Activated T-helper 1 cell treated with anti-CD3 and anti-CD28 coated beads, Interleukin-2, amount 50 U/mL, for 16 hours (primary cell): Measurements from ENCODE around the gene PRKX.
"Not testable (repeated sequence)": the region's sequence is repeated elsewhere in the genome, so short reads cannot be mapped to it uniquely, and the experiment has no call there.

Source experiments
- DNase-seq, 2 donors: peaks; one replicate each; pipeline ENCODE4 v3.0.0-alpha.2; 2020; ENCODE audit warnings: low read depth in 1 of 2, low spot score in 1 of 2

Gene PRKX

DNA sequence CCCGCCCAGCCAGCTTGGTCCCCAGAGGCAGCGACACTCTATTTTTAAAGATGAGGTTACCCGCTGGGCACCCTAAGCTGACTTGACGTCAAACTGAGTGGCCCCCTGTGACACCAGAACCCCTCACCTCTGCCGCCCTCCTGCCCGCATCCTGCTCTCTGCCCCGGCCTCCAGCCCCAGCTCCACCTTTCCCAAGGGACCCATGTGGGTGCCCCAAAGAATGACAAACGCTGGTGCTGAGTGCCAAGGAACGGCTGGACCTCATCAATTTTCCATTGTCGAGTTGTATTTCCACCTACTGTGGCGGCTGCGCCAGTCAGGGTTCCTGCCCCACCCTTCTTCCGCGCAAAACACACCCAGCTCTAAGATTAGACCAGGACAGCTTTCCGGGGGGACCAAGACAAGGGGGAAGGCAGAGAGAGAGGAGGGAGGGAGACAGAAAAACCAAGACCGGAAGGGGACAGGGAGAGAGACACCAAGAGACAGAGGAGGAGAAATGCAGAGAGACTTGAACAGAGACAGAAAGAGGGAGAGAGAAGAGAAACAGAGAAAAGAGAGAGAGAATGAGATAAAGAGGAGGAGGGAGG lies 2.0 kb downstream of the PRKX start:
- no peak for DNase-seq

DNA sequence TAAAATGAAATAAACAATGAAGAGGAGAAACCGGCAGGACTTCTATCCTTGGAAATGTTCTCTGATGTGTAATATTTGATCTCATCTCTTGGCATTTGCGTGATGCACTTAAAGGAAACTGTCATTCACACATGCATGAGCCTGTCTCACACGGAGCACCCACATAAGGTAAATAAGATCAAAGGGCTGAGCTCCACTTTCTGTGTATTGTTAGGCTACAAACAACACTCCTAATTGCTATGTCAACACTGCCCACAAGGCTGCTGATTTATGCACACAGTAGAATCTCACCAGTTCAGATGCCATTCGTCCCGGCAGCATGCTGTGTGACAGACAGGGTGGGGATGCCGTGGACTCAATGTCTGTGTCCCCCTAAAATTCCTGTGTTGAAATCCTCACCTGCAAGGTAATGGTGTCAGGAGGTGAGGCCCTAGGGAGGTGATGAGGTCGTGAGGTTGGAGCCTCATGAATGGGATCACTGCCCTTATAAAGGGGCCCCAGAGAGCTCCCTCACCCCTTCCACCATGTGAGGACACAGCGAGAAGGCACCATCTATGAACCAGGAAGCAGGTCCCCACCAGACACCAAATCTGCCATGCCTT lies 5.7 kb downstream of the PRKX start:
- DNase-seq: not testable (repeated sequence)

DNA sequence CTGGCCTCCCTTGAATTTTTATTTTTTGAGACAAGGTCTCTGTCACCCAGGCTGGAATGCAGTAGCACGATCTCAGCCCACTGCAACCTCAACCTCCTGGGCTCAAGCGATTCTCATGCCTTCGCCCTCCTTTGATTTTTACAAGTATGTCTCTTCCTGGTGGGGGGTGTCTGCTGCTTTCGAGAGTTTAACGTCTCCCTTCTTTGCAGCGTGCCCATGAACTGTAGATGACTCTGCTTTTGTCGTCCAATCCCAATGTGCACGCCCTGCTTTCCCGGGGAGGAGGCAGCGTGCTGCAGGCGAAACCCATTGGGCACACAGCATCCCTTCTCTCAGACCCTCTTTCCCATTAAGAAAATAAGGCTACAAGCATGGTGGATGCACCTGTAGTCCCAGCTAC lies 7.0 kb downstream of the PRKX start:
- DNase-seq: no peak

DNA sequence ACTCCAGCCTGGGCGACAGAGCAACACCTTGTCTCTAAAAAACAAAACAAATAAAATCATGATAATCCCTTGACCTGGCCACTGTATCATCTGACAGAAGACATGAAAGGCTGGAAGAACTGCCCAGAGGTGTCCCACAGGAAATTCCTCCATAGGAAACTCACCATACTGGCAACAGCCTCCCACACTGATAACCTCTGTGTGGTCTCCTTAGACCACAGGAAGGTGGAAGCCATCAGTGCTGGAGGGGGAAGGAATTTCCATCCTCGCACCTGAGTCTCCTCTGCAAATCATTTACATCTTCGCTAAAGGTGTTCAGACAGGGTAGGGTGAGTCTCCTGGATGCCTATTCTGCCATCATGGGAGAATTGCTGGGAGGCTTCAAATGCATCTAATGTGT lies 10.2 kb downstream of the PRKX start:
- not testable (repeated sequence) for DNase-seq

DNA sequence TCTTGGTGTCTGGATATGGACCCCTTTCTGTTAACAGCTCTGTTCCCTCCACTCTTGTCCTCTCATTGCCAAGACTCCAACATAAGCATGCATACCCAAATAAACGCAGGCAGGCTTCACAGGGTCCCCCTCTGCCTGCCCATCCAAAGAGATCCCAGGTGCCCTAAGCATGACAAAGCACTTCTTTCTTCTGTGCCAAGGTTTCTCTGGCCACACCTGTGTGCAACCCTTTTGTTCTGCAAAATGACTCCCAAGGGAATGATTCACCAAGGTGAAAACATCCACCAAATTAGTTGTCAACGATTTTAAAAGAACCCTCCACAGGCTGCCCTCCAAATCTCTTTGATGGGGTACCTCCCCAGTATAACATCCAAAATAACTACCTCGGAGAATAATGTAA lies 11.4 kb downstream of the PRKX start:
- not testable (repeated sequence) for DNase-seq

DNA sequence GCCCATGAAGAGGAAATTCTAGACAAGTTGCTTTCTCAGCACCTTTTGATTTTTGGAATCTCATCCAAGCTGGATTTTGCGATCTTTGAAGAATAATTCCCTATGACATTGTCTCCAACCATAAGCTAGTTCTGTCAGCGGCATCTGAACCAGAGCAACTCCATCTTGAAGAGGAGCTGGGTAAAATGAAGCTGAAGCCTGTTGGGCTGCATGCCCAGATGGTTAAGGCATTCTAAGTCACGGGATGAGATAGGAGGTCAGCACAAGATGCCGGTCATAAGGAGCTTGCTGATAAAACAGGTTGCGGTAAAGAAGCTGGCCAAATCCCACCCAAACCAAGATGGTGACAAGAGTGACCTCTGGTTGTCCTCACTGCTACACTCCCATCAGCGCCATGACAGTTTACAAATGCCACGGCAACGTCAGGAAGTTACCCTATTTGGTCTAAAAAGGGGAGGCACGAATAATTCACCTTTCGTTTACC lies 12.0 kb downstream of the PRKX start:
- not testable (repeated sequence) for DNase-seq

DNA sequence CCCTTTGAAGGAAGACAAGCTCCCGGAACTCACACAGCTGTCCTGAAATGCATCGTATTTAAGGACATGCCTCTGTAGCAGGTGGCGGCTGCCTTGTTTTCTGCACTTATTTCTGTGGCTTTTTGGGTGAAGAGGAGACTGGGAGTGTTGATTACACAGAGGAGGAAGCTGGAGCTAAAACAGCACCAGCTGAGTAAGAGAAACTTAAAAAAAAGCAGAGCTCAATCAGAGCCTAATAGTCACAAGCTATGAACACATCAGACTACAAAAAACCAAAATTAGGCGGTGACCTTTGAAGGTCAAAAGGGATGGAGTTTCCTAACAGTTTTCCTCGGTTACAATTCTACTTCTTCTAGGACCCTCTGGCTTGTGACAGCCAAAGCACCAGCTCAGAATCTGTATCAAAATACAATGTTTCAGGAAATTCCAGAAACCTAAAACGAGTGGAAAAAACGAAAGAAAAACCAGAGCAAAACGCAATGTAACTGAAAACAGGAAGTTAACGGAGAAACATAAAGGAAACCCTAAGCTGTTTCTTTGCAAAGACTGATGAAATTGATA lies 13.5 kb downstream of the PRKX start:
- DNase-seq: no peak

DNA sequence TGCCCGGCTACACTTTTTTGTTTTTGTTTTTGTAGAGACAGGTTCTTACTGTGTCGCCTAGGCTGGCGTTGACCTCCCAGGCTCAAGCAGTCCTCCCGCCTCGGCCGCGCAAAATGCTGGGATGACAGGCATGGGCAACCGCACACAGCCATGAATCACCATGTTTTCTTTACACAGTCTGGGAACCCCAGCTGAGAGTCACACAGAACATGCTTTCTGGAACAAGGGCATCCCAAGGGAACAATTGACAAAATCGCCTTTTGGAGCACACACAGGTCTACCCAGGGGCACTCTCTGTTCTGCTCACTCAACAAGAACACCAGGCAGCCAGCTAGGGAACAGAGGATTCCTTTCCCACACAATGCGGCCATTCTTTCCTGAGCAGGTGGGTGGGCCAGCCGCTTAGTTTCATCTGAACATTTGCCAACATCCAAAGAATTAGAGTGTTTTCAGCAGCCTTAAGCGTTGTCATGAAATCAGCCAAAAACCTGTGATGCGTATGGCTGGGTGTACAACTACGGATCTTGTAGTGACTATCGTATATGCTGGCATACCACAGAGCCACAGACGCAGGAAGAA lies 15.7 kb downstream of the PRKX start:
- DNase-seq: no peak

DNA sequence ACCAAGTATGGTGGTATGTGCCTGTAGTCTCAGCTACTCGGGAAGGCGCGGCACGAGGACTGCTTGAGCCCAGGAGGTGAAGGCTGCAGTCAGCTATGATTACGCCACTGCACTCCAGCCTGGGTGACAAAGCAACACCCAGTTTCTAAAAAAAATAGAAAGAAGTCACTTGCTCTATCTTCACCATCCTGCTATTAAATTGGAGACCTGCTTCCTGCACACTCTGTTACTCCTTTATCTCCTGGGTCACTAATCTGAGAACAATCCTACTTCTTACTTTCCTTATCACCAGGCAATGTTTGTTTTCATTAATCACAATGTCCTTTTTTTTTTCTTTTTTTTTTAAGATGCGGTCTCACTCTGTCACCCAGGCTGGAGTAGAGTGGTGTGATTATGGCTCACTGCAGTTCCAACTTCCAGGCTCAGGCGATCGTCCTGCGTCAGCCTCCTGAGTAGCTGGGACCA lies 16.2 kb downstream of the PRKX start:
- DNase-seq: no peak

DNA sequence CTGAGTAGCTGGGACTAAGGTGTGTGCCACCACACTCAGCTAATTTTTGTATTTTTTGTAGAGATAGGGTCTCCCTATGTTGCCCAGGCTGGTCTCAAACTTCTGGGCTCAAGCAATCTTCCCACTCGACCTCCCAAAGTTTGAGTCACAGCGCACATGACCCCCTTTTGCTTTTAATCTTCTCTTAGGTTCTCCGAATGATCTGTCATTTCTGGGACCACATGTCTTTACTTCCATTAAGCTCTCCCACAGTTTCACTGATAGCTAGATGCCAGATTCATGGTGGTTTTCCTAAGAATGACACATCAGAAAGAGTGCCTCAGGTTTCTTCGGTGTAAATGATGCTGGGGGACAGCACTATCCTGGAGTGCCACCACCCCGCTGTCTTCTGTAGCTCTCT lies 17.9 kb downstream of the PRKX start:
- no peak for DNase-seq

DNA sequence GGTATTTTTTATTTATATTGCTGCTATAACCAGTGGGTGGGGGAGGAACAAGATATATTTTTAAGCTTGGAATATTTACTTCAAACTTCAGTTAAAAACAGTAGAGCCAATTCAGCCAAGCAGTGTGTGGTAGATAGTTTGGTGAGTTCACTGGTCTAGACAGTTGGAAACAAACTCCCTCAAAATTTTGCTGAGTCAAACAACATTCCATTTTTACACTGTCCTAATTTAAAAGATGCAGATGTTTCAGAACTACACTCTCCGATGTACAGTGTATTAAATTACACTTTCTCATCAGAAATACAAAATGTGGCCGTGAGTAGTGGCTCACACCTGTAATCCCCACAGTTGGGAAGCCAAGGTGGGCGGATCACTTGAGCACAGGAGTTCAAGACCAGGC lies 23.3 kb downstream of the PRKX start:
- DNase-seq: no peak

DNA sequence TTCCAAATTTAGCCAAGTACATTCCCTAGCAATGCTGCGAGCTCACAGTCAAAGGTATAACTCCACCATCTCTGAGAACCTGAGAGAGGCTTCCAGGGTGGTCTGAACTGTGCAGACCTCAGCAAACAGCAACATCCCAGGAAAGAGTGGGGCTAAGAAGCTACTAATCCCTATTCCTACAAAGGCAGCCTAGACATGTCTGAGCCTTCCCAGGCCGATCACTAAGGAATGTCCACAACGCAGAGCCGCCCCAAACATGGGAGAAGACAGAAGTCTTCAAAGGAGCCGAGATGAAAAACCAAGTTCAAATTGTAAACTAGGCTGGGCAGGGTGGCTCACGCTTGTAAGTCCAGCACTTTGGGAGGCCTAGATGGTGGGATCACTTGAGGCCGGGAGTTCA lies 30.2 kb downstream of the PRKX start:
- DNase-seq: not testable (repeated sequence)

DNA sequence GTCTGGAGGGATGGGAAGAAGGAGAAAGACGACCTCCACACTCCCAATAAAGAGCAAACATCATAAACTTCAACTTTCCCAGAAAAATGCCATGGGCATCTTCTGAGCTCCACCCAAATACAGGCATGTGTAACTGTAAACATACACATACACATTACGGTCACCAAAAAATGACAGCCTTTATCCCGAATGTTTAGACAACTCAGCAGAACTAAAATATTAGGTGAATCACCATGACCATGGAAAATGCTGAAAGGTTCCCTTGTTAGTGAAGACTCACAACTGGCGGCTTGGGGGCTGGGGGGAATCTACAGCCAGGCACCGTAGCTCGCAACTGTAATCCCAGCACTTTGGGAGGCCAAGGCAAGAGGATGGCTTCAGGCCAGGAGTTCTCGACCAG lies 33.0 kb downstream of the PRKX start:
- DNase-seq: no peak

DNA sequence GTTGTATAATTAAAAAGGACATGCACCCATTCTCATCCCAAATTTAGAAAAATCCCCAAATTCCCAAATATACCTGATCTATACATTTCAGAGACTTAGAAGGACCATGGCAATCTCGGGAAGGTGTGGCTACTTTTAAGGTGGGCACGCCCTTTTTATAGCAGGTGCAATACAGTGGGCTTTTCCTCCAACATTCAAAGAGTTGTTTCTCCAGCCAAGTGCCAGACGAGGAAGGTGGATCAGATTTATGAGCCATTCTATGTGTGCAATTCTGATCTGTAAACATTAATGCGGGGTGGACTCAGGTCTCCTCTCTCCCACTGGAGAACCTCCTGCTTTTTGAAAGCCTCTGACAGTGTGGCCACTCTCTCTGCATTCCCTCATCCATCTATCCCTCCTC lies 33.8 kb downstream of the PRKX start:
- no peak for DNase-seq

DNA sequence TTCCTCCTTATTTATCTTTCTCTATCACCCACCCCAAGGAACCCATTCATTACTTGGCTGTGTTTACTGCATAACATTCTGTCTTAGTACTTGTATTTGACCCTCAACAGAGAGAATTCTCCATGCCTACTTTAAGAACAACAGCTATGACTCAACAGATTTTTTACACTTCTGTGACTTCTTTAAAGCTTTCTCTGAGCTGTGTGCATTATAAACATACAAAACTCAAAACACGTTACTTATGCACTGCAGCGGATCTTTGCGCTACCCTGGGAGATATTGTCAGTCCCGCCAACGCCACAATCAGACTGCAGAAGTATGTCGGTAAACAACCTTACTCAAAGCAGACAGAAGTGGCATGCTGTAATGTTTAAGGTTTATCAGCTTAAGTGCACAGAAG lies 35.1 kb downstream of the PRKX start:
- DNase-seq: no peak

DNA sequence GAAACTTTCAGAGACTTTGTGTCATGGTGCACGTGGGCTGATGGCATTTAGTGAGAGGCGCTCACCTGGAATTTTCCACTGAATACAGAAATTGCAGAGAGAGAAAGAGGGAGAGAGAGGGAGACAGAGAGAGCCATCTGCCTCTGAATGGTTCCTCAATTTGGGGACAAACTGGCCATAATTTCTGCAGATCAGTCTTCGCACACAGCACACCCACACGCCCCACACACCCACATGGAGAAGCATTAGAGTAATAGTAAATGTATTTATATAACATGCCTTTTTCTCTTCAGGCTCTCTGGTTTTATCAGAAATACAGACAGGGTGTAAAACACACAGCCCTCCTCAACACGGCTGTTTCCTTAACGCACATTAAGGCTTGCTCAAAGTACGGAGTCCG lies 38.6 kb downstream of the PRKX start:
- DNase-seq: no peak

DNA sequence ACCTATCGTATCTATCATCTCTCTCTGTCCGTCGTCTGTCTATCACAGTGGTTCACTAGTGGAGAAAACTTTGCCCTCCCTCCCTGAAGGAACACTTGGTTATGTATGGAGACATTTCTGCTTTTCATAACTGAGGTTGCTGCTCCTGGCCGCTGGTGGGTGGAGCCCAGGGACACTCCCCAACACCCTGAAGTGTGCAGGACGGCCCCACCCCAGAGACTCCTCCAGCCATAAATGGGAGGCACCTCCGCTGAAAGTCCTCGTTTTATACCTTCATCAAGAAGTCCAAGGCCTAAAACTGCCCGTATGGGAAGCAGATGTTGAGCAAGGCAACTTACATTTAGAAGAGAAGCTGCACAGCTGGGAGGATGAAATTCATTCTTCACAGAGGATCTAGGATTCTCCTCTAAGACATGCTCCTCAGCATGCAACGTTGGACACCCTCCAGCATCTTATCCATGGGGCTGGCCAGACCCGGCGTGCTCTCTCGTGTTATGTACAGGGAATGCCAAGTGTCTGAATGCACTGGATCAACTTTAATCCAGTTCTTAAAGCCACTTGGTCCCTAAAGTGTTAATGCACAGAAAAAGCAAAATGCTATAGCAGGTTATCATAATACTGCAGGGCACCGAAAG lies 43.5 kb downstream of the PRKX start:
- DNase-seq: no peak

DNA sequence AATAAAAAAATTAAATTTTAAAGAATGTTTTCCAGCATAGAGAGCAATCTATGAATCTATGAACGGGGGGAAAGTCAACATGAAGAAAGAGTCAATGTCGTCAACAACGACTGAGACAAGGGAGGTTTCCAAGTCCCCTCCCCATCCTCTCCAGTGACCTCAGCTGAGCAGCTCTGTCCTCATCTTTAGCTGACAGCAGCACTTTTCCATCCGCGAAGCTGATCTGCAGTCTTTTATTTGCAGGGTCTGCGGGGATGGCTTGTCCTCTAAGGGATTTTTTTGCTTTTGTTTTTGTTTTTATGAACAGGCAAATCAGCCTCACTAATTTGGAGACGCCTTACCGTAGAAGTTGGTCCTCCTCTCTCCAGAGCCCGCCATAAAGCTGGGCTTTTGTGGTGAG lies 46.5 kb downstream of the PRKX start:
- no peak for DNase-seq

DNA sequence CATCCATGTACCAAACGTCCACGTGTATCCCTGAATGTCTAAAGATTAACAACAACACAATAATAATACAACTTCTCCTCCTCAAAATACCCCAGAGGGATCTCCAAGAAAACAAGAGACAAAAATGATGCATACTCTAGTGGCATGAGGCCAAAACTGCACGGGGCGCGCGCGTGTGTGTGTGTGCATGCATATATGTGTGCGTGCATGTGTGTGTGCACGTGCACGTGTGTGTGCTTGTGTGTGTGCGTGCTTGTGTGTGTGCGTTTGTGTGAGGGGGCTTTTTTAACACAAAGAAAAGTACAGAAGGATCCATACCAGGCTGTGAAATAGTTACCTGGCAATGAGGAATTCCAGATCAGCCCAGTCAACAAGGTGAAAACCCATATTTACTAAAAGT lies 48.5 kb downstream of the PRKX start:
- DNase-seq: no peak

DNA sequence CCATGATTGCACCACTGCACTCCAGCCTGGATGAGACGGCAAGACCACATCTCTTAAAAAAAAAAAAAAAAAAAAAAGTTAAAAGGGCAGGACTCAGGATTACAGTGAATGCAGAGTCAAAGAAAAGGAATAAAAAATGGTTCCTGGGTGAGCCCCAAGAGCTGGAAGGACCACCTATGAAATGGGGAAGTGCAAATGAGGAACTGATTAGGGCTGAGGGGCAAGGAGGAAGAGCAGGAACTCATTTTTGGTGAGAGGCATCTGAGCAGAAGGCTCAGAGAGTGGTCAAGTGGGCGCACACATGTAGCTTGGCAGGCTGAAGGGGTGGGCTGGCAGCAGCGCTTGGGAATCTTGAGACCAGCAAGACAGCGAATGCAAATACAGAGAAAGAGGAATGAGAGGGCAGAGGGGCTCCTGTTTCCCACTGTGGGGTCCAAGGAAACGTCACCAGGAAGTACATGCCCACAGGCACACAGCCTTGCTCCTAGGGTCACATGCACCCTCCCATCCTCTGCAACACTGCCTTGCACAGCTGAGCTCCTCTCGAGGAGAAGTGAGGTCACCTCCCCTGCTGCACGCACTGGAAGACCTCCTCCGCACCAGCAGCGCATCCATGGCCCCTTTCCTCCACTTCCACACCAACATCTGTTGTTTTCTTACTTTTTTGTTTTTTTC lies 49.7 kb downstream of the PRKX start:
- DNase-seq: not testable (repeated sequence)

DNA sequence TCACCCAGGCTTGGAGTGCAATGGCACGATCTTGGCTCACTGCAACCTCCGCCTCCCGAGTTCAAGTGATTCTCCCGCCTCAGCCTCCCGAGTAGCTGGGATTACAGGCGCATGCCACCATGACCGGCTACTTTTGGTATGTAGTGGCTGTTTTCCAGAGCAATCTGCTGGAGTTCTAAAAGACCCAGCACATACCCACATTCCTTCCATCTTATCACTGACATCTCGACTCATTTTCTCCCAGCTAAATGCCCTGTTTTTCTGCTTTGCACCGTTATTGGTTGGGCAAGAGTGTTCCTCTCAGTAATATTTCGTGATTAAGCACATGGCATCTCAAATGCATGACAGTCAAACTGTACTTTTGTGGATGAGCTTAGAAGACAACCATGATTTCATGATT lies 53.7 kb downstream of the PRKX start:
- DNase-seq: no peak
